ENCODE data around the gene NMT1. TPM values are rescaled to one million over a fixed set of nuclear protein-coding genes. Genes with fewer than 3 reads are reported as not detected.
A peak's percentile ranks its signal among the peaks of the same experiment; 100 is the strongest.

Gene NMT1
- total and polyA plus RNA-seq, 2 of the 13 experiments (the other 11 are each of a cell fraction or from before 2014, with no cell fraction given): 75.7 to 142 TPM

GRCh38 chr17:45135192-45135977, 74.3 kb downstream of the NMT1 start, which contains the start of gene ACBD4 (continued):
- TF ChIP-seq, protein P1, sequence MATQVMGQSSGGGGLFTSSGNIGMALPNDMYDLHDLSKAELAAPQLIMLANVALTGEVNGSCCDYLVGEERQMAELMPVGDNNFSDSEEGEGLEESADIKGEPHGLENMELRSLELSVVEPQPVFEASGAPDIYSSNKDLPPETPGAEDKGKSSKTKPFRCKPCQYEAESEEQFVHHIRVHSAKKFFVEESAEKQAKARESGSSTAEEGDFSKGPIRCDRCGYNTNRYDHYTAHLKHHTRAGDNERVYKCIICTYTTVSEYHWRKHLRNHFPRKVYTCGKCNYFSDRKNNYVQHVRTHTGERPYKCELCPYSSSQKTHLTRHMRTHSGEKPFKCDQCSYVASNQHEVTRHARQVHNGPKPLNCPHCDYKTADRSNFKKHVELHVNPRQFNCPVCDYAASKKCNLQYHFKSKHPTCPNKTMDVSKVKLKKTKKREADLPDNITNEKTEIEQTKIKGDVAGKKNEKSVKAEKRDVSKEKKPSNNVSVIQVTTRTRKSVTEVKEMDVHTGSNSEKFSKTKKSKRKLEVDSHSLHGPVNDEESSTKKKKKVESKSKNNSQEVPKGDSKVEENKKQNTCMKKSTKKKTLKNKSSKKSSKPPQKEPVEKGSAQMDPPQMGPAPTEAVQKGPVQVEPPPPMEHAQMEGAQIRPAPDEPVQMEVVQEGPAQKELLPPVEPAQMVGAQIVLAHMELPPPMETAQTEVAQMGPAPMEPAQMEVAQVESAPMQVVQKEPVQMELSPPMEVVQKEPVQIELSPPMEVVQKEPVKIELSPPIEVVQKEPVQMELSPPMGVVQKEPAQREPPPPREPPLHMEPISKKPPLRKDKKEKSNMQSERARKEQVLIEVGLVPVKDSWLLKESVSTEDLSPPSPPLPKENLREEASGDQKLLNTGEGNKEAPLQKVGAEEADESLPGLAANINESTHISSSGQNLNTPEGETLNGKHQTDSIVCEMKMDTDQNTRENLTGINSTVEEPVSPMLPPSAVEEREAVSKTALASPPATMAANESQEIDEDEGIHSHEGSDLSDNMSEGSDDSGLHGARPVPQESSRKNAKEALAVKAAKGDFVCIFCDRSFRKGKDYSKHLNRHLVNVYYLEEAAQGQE (IDR thresholded peaks at IDR 0.05; ENCODE audit: borderline replicate concordance in 1 of 2, low read depth in 1 of 2, low read length in 2 of 2): no peak
- TF ChIP-seq ATAD3A (CRISPR knock-in tag; IDR thresholded peaks at IDR 0.05): no peak
- peak; percentile 97 for TF ChIP-seq SMC3 (IDR thresholded peaks at IDR 0.05; ENCODE audit: low read length)
- TF ChIP-seq SOX5 (CRISPR knock-in tag; IDR thresholded peaks at IDR 0.05; ENCODE audit: borderline replicate concordance): peak; percentile 45; the same call in 1 of the 2 replicates
- peak; percentile 93 for TF ChIP-seq ZEB1 (IDR thresholded peaks at IDR 0.05; ENCODE audit: insufficient replicate concordance, low read depth)
- TF ChIP-seq MYC (CRISPR knock-in tag; IDR thresholded peaks at IDR 0.05; ENCODE audit: borderline replicate concordance): peak; percentile 88
- no peak for TF ChIP-seq ZKSCAN1 (IDR thresholded peaks at IDR 0.05; ENCODE audit: low read length)
- TF ChIP-seq FOSL1 (CRISPR knock-in tag; IDR thresholded peaks at IDR 0.05; ENCODE audit: borderline replicate concordance): no peak
- TF ChIP-seq, protein P2, sequence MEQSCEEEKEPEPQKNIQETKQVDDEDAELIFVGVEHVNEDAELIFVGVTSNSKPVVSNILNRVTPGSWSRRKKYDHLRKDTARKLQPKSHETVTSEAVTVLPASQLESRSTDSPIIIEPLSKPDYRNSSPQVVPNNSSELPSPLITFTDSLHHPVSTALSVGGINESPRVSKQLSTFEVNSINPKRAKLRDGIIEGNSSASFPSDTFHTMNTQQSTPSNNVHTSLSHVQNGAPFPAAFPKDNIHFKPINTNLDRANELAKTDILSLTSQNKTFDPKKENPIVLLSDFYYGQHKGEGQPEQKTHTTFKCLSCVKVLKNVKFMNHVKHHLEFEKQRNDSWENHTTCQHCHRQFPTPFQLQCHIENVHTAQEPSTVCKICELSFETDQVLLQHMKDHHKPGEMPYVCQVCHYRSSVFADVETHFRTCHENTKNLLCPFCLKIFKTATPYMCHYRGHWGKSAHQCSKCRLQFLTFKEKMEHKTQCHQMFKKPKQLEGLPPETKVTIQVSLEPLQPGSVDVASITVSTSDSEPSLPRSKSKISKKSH (CRISPR knock-in tag; IDR thresholded peaks at IDR 0.05; ENCODE audit: borderline replicate concordance): peak; percentile 83
- TF ChIP-seq CREM (IDR thresholded peaks at IDR 0.05): peak; percentile 87
- TF ChIP-seq CREM (CRISPR knock-in tag; IDR thresholded peaks at IDR 0.05): no peak; the same call in 1 of the 2 replicates
- peak; percentile 96 for TF ChIP-seq ZNF772 (CRISPR knock-in tag; IDR thresholded peaks at IDR 0.05)
- TF ChIP-seq, protein P3, sequence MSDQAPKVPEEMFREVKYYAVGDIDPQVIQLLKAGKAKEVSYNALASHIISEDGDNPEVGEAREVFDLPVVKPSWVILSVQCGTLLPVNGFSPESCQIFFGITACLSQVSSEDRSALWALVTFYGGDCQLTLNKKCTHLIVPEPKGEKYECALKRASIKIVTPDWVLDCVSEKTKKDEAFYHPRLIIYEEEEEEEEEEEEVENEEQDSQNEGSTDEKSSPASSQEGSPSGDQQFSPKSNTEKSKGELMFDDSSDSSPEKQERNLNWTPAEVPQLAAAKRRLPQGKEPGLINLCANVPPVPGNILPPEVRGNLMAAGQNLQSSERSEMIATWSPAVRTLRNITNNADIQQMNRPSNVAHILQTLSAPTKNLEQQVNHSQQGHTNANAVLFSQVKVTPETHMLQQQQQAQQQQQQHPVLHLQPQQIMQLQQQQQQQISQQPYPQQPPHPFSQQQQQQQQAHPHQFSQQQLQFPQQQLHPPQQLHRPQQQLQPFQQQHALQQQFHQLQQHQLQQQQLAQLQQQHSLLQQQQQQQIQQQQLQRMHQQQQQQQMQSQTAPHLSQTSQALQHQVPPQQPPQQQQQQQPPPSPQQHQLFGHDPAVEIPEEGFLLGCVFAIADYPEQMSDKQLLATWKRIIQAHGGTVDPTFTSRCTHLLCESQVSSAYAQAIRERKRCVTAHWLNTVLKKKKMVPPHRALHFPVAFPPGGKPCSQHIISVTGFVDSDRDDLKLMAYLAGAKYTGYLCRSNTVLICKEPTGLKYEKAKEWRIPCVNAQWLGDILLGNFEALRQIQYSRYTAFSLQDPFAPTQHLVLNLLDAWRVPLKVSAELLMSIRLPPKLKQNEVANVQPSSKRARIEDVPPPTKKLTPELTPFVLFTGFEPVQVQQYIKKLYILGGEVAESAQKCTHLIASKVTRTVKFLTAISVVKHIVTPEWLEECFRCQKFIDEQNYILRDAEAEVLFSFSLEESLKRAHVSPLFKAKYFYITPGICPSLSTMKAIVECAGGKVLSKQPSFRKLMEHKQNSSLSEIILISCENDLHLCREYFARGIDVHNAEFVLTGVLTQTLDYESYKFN (CRISPR knock-in tag; conservative IDR thresholded peaks at IDR 0.05): peak; percentile 60; the same call in 1 of the 2 replicates
- TF ChIP-seq ZNF253 (CRISPR knock-in tag; IDR thresholded peaks at IDR 0.05; ENCODE audit: borderline replicate concordance): peak; percentile 69; the same call in 1 of the 2 replicates
- TF ChIP-seq MXD4 (CRISPR knock-in tag; IDR thresholded peaks at IDR 0.05): peak; percentile 87
- TF ChIP-seq ZNF572 (CRISPR knock-in tag; IDR thresholded peaks at IDR 0.05): peak; percentile 19; the same call in 1 of the 2 replicates
- TF ChIP-seq HMGA1 (CRISPR knock-in tag; conservative IDR thresholded peaks at IDR 0.05): no peak
- TF ChIP-seq ZZZ3 (CRISPR knock-in tag; IDR thresholded peaks at IDR 0.05; ENCODE audit: borderline replicate concordance): peak; percentile 71; the same call in 1 of the 2 replicates
- TF ChIP-seq, protein P4, sequence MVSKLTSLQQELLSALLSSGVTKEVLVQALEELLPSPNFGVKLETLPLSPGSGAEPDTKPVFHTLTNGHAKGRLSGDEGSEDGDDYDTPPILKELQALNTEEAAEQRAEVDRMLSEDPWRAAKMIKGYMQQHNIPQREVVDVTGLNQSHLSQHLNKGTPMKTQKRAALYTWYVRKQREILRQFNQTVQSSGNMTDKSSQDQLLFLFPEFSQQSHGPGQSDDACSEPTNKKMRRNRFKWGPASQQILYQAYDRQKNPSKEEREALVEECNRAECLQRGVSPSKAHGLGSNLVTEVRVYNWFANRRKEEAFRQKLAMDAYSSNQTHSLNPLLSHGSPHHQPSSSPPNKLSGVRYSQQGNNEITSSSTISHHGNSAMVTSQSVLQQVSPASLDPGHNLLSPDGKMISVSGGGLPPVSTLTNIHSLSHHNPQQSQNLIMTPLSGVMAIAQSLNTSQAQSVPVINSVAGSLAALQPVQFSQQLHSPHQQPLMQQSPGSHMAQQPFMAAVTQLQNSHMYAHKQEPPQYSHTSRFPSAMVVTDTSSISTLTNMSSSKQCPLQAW (CRISPR knock-in tag; IDR thresholded peaks at IDR 0.05): peak; percentile 96

All from HepG2 (cell line).